Posterior cingulate gyrus (tissue), 11 donors: Measurements from ENCODE around the gene RAB40C.

Source experiments
- DNase-seq, 10 donors: peaks; one replicate each; pipeline versions ENCODE4 v3.0.0 to v3.0.0-alpha.2; 2020 to 2021; ENCODE audit warnings: mixed read lengths in 3 of 10
- intact Hi-C: fragments of 100-400 bp; cut with DNase I; formaldehyde crosslinking; loops from one replicate; pipeline ENCODE4 v1.15.1; 2023

Gene RAB40C

DNA sequence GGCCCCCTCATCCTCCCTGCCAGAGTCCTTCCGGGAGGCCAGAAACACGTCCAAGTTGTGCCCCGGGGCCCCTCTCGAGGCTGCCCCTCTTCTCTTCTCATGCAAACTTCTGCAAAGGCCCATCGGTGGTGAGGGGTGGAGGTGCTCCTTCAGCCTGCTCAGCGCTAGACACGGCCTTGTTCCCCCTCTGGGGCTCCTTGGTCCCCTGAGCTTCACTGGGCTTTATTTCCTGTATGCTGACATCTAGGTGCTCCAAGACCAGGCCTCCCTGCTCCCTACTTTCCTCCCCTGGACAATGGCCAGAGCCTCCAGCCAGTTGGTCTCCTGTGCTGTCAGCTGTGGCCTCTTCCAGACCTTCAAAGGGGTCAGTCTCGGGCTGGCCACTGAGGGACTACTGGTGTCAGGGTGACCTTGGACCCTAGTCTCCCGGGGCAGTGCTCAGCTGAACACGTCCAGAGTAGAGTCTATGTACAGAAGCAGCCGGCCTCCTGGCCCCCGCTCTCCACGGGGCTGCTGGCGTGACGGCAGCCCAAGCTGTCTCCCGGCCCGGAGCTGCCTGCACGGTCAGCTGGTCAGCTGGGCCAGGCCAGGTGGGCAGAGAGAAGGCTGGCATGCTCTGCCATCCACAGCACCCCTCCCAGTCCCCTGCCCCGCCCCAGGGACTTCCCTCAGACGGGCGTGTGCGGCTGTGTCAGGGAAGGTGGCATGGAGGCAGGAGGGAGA is 31.4 kb upstream of the RAB40C start:
- intact Hi-C loops, result no loop called here
- no peak for DNase-seq

DNA sequence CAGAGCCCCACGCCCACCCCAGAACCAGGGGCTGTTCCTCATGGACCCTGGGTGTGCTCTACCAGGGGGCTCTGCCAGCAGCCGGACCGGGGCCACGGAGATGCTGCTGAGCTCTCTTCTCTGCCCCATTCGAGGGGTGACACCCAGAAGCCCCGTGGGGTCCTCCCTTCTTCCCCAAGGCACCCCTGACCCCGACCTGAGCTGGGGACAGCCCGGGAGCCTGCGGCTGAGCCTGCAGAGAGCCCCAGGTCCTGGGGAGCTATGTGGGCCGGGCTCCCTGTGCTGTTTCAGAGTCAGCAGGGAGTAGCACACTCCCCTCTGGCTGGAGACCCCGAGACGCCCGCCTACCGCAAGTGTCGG is 30.9 kb upstream of the RAB40C start:
- no peak for DNase-seq
- intact Hi-C loops, result no loop called here

GRCh38 chr16:559411-560203 is 30.3 kb upstream of the RAB40C start:
- intact Hi-C loops, result no loop called here
- DNase-seq, result no peak

DNA sequence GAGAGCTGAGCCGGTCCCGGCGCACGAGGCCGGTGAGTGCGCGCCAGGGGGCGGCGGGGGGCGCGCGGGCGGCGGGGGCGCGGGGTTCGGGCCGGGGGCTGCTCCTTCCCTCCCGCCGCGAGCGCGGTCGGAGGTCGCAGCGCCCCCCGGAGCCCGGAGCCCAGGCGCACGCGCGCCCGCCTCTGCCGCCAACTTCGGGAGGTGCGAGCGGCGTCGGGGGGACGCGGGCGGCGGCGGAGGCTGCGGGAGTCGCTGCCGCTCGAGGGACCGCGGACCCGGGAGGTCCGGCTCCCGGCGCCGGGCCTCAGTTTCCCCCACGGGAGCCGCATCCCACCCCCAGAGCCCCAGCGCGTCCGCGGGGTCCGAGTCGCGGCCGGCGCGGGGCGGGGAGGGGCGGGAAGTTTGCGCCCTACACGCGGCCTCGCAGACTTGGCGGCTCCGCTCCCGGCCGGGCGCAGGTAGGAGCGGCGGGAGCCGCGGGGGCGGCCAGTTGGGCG is 29.6 kb upstream of the RAB40C start, which contains the start of gene PRR35:
PRR35 (plus strand) TSS at position 191 of the 497 bp plus-strand sequence. CDS start 2,901 bp downstream, outside the sequence.
- no peak for DNase-seq
- intact Hi-C loops, result no loop called here

- intact Hi-C loops, result no loop called here
- DNase-seq, result no peak
Measured at GRCh38 chr16:560701-561412, 29.0 kb upstream of the RAB40C start.

DNA sequence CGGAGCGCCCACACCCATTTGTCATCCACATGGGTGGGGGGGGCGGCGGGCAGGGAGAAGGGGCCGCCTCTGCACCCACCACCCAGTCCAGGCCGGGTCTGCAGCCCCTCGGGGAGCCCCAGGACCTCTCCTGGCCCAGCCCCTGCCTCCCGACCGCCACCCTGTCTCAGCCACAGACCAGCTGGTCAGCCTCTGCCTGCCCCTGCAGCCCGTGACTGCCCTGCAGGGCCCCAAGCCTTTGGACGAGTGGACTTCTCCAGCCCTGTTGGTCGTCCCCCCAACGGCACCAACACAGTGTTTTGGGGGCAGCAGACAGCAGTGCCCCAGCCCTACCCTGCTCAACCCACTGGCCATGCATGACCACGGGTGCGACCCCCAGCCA is 28.5 kb upstream of the RAB40C start:
- intact Hi-C loops, result no loop called here
- no peak for DNase-seq

DNA sequence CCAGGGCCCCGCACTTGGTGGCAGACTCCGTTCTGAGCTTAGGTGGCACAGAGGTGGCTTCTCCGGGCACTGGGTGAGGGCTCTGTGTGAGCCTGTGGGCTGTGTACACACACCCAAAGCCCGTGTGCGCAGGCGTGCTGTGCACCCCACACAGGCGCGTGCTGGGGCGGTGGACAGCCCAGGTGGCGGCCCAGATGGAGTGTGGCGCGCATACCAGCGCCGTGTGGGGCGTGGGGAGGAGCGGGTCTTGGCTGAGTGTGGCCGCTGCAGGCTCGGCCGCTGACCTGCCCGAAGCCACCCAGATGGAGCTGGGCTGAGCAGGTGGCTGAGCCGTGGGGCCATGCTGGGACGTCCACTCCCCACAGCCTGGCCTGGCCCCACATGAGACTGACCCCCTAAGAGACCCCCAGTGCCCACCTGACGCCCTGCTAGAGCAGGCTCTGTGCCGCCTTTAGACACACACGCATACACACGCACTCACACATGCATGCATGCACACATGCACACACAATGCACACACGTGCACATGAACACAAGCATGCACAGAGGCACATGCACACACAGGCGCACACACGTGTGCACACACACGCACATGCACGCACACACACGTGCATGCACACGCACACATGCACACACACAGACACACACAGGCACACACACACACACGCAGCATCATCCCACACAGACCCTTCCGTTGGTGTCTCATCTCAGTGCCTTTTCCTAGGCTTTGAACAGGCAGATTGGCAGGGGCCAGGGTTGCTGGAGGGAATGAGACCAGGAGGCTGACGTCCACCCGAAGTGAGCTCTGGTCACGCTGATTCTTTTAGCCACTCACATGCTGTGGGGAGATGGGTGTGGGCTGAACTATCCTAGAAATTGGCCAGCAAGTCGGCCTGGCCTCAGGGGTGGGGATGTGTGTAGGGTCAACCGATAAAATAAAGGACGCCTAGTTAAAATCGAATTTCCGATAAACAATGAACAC is 27.6 kb upstream of the RAB40C start:
- DNase-seq, result no peak

GRCh38 chr16:563072-563644 is 26.7 kb upstream of the RAB40C start:
- DNase-seq, result no peak
- intact Hi-C loops, result no loop called here

More for the DNA sequence above, 27.6 kb upstream of the RAB40C start:
- intact Hi-C loops, result no loop called here

DNA sequence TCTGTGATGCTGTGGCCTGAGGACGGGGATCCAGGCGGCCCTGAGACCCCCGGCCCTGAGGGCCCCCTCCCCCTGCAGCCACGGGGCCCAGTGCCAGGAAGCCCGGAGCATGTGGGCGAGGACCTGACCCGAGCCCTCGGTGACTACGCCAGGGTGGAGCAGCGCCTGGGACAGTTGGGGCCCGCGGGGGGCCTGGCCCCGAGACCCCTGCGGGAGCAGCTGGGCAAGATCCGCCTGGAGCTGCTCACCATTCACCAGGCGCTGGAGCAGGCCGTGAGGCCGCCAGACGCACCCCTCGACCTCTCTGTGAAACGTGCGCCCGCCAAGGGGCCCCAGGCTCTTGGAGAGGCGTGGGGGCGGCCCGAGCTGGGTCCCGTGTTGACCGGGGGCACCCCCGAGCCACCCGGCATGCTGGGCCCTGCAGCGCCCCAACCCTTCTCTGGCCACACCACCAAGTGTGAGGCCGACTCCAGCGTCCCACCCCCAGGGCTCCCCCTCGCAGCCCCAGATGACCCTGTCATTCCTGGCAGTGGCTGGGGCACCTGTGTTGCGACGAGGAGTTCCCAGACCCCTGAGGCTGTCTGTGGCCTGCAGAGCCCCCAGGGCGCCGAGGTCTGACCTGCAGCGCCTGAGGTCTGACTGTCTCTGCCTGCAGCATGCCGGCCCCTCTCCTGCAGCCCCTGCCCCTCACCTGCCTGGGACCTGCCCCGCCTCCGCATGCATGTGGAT is 25.0 kb upstream of the RAB40C start:
- DNase-seq, result no peak
- intact Hi-C loops, result no loop called here

GRCh38 chr16:565419-566330 is 24.2 kb upstream of the RAB40C start:
- no peak for DNase-seq

GRCh38 chr16:566475-567372 is 23.1 kb upstream of the RAB40C start, which contains the start of gene NHLRC4:
NHLRC4 (plus strand) TSS chr16:567005; CDS start chr16:568048, 1,043 bp downstream.
- peak in 2 of 10 donors; percentile 37 to 92 for DNase-seq

More at GRCh38 chr16:565419-566330, 24.2 kb upstream of the RAB40C start:
- intact Hi-C loops, result no loop called here

GRCh38 chr16:567373-568256 is 22.3 kb upstream of the RAB40C start:
- no peak for DNase-seq
- intact Hi-C loops, result no loop called here

More at GRCh38 chr16:566475-567372, 23.1 kb upstream of the RAB40C start, which contains the start of gene NHLRC4:
- intact Hi-C loops, result no loop called here

DNA sequence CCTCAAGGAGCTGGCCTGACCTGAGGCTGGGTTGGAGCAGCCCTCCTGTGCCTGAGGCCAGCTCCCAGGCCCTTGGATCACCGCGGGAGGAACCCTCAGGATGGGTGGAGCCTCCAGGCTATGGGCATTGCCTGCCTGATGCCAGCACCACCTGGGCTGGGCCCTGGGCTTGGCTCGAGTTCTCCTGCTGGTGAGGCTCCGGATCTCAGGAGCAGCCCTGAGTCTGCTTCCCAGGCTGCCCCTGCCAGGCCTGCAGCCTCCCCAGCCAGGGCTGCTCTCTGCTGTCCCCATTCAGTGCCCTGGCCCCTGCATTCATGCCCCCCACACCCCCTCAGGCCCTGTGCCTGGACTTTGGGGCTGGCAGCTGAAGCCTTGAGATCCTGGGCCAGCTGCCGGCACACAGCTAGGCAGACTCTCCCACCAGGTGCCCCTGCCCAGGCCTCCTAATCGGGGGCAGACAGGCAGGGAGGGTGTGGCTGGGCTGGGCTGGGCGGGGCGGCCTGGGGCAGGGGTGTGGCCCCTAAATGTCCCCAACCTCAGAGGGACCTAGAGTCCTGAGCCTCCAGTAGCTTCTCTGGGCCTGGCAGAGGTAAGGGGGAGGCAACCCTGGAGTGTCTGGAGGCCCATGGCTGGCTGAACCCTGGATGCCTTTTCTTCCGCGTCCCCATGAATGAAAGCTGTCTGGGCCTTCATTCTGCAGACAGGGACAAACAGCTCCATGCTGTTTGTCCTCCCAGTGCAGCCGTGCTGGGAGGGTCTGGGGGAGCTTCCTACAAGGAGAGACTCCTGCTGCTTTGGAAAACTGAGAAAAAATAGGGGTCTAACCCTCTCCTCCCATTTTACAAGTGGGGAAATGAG is 21.2 kb upstream of the RAB40C start:
- no peak for DNase-seq
- intact Hi-C loops, result no loop called here

GRCh38 chr16:569445-570254 is 20.2 kb upstream of the RAB40C start, which contains the start of gene PIGQ:
PIGQ (plus strand) TSS chr16:569968; CDS start chr16:574075, 4,107 bp downstream.
- intact Hi-C loops, result no loop called here
- peak; percentile 36 to 94 (median 65) for DNase-seq
